HS-27A (cell line): Measurements from ENCODE around the gene SF3B3.

Source experiments
- DNase-seq: peaks from one replicate; pipeline ENCODE4 v3.0.0-alpha.2; 2012; ENCODE audit warnings: low read depth, missing footprints

The SF3B3 gene

GRCh38 chr16:70590722-70591415 is 67.3 kb downstream of the SF3B3 start:
- no peak for DNase-seq

- no peak for DNase-seq
These were observed 68.0 kb downstream of the SF3B3 start for GRCh38 chr16:70591615-70592014.

- no peak for DNase-seq
These were observed 68.5 kb downstream of the SF3B3 start for GRCh38 chr16:70592106-70592571.

GRCh38 chr16:70593544-70593943 is 69.9 kb downstream of the SF3B3 start:
- no peak for DNase-seq

GRCh38 chr16:70594569-70594968 is 71.0 kb downstream of the SF3B3 start:
- DNase-seq = no peak

- no peak for DNase-seq
These were observed 73.7 kb downstream of the SF3B3 start for GRCh38 chr16:70597135-70597835.

- no peak for DNase-seq
These were observed 75.4 kb downstream of the SF3B3 start for GRCh38 chr16:70598937-70599503.

GRCh38 chr16:70600730-70601129 is 77.1 kb downstream of the SF3B3 start:
- DNase-seq = no peak

GRCh38 chr16:70601576-70602575 is 78.3 kb downstream of the SF3B3 start:
- DNase-seq = no peak

- DNase-seq = no peak
These were observed 79.2 kb downstream of the SF3B3 start for GRCh38 chr16:70602831-70603230.

- no peak for DNase-seq
These were observed 81.0 kb downstream of the SF3B3 start for GRCh38 chr16:70604407-70605282.

GRCh38 chr16:70605283-70605657 is 81.7 kb downstream of the SF3B3 start:
- DNase-seq = no peak

- DNase-seq = no peak
These were observed 84.9 kb downstream of the SF3B3 start for GRCh38 chr16:70608521-70608920.

GRCh38 chr16:70610273-70611223 is 86.9 kb downstream of the SF3B3 start:
- DNase-seq = no peak

- DNase-seq = no peak
These were observed 87.6 kb downstream of the SF3B3 start for GRCh38 chr16:70611224-70611598.

- no peak for DNase-seq
These were observed 88.2 kb downstream of the SF3B3 start for GRCh38 chr16:70611785-70612303.

- no peak for DNase-seq
These were observed 89.3 kb downstream of the SF3B3 start for GRCh38 chr16:70612931-70613330.

GRCh38 chr16:70614208-70614951 is 90.8 kb downstream of the SF3B3 start:
- no peak for DNase-seq

GRCh38 chr16:70615945-70616344 is 92.3 kb downstream of the SF3B3 start:
- no peak for DNase-seq
